GM18498 (cell line): ENCODE measurements around the gene IL32.
"Not testable (repeated sequence)": the region's sequence is repeated elsewhere in the genome, so short reads cannot be mapped to it uniquely, and the experiment has no call there.

Experiments
- ATAC-seq: cut with Tn5 transposase; IDR thresholded peaks from one replicate; pipeline ENCODE4 v1.9.1; 2021; ENCODE audit warnings: mild to moderate bottlenecking, moderate library complexity; ENCODE audit not compliant: unreplicated experiment

IL32 gene

DNA sequence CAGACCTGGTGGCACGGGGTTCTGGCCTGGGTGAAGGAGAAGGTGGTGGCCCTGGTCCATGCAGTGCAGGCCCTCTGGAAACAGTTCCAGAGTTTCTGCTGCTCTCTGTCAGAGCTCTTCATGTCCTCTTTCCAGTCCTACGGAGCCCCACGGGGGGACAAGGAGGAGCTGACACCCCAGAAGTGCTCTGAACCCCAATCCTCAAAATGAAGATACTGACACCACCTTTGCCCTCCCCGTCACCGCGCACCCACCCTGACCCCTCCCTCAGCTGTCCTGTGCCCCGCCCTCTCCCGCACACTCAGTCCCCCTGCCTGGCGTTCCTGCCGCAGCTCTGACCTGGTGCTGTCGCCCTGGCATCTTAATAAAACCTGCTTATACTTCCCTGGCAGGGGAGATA, 3.7 kb downstream of the IL32 start:
- not testable (repeated sequence) for ATAC-seq

DNA sequence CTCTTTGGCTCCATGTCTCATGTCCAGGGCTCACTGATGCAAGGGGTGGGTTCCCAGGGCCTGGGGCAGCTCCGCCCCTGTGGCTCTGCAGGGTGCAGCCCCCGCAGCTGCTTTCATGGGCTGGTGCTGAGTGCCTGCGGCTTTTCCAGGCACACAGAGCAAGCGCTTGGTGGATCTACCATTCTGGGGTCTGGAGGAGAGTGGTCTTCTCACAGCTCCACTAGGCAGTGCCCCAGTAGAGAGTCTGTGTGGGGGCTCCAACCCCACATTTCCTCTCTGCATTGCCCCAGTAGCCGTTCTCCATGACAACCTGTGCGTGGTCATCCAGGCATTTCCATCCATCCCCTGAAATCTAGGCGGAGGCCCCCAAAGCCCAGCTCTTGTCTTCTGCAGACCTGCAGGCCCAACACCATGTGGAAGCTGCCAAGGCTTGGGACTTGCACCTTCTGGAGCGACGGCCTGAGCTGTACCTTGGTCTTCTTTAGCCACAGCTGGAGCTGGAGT, 5.2 kb downstream of the IL32 start:
- ATAC-seq = no peak

DNA sequence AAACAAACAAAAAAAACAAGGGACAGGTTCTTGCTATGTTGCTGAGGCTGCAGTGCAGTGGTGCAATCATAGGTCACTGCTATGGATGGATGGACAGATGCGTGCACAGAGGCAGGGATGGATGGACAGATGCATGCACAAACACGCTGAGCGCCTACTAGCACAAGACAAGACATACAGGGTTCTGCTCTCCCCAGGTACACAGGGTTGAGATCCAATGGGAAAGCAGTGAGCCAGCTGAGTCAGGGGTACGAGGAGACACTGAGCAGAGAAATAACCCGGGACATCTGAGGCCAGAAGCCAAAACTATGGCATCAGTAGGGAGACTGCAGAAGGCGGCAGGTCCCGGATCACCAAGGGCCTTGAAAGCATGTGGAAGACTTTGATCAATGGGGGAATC, 6.2 kb downstream of the IL32 start:
- ATAC-seq = no peak

DNA sequence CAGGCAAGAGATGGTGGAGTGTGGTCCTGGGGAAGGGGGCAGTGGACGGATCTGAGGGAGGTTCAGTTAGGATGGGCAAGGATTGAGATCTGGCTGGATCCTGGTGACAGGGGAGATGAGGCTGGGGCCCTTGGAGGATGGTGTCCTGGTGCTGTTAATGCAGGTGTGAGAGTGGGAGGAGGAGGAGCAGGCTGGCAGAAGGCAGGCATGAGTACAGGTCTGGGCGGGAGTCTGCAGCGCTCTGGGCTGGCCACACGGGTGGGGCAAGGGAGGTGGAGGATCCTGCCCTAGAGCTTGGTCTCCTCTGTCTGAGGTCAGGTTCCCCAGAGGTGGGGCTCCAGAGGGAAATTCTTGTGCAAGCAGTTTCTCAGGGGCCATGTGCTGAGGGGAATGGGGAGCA, 6.7 kb downstream of the IL32 start:
- not testable (repeated sequence) for ATAC-seq

DNA sequence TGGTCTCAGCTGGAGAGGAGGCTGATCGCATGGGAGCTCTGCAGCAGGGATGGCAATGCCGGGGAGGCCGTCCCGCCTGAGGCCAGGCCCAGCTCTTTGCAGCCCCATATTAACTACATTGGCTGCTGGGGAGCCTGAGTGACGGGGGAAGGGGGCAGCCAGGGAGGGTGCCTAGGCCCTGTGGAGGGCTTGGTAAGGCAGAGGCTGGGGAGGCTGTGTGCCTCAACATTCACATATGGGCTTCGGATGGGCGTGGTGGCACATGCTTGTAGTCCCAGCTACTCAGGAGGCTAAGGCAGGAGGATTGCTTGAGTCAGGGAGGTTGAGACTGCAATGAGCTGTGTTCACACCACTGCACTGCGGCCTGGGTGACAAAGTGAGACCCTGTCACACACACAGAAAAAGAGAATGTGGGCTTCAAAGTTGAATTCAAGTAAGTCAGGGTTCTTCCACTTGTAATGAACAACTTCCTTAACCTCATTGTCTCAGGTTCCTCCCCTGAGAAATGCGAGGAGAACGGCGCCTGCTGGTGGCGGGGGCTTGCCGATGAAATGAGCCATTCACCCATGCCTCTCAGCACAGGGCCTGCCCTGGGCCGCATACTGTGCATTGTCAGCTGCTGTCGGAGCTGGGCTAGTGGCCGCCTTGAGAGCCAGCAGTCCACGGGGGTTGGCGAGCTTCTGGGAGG, 7.3 kb downstream of the IL32 start:
- ATAC-seq = not testable (repeated sequence)

DNA sequence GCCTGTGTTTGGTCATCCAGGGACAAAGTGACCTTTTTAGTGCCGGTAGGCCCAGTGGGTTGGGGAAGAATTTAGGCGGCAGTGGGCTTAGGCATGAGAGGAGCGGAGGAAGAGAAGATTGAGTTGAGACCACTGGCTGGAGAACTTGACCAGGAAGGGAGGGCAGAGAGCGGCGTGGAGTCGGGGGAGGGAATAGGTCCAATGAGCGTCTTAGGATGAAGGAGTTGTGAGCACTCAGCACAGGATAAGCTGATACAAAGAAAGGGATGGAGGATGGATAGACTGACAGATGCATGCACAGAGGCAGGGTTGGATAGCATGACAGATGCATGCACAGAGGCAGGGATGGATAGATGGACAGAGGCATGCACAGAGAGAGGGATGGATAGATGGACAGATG, 8.0 kb downstream of the IL32 start:
- ATAC-seq = no peak

DNA sequence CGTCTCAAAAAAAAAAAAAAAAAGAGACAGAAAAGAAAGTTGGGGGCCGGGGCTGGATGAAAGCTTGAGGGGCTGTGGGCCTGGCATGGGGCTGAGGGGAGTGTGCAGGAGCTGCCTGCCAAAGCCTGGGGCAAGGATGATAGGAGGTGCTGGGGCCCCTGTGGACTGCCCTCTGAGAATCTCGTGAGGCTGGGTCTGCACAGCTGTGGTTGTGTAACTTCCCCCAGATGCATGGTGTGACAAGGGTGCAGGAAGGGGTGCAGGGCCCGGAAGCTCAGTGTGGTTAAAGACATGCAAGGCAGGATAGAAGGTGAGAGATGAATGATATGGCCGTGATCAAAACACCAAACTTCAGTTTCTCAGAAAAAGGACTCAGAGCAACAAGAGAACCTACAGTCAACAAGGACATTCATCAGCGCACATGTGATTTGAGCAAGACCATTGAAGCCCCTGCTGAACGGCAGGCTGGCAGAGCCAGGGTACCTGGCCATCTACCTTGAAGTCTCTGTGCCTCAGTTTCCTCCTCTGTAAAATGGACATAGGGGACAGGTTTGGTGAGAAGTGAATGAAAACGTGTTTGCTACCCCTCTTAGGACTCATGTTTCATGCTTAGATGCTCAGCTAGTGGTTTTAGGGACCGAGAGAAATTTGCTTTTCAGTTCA, 9.6 kb downstream of the IL32 start:
- ATAC-seq = peak; percentile 84

DNA sequence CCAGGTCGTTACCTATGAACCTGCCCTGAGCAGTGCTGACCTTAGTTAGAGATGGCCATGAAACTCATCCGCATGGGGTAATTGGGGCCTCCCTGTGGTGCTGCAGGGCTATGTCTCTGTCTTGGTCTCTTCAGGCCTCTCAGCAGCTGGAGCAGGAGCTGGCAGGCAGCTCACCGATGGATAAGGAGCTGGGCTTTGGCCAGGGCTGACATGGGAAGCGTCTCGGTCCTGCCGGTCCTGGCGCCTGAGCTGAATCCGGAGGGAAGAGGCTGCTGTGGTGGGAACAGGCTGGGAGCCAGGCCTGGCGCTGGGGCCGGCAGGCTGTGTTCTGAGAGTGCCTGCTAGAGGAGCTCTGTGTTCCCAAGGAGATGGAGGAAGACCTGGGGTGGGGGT, 10.1 kb downstream of the IL32 start:
- ATAC-seq = peak; percentile 4

DNA sequence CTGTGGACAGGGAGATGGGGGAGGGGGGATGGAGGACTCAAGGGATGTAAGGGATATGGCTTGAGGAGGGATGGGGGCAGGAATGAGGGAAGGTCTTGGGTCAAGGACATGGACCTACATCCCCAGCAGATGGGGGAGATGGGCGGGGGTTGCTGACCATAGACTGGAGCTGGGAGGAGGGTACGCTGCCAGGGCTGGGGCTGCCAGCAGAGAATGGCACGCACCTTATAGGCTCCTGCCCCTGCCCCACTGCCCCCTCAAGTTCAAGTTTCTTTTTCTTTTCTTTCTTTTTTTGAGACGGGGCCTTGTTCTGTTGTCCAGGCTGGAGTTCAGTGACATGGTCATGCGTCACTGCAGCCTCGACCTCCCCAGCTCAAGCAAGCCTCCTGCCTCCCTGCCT, 10.5 kb downstream of the IL32 start:
- not testable (repeated sequence) for ATAC-seq

DNA sequence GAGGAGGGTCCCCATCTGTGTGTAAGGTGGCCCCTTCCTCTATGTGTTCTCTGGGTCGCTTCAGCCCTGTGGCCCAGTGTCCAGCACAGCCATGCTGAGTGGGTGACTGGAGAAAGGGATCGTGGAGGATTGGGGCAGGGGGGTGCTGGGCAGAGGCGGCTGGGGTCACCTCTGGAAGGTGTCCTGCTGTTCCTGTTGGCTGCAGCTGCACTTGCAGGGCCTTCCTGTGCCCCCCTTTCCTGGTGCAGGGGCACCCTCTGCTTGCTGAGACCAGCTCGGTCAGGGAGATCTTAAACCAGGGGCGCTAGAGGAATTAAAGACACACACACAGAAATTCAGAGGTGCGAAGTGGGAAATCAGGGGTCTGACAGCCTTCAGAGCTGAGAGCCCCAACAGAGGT, 11.1 kb downstream of the IL32 start:
- ATAC-seq = no peak

DNA sequence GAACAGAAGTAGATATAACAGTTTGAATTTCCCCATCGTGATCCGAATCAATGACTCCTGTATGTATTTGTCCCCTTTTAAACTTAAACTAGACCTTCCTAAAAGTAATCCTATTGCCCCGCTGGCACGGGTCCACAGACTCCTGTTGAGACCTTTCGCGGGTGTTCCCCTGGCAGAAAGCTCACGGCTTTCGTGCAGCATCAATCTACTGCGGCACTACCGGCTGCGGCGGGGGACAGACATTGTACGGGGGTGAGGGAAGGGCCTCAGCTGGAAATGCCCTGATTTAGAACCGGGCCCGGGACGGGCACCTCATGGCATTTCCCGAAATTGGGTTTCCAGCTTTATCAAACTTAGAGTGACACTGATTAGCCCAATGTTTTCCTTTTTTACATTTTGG, 14.6 kb downstream of the IL32 start:
- ATAC-seq = no peak

DNA sequence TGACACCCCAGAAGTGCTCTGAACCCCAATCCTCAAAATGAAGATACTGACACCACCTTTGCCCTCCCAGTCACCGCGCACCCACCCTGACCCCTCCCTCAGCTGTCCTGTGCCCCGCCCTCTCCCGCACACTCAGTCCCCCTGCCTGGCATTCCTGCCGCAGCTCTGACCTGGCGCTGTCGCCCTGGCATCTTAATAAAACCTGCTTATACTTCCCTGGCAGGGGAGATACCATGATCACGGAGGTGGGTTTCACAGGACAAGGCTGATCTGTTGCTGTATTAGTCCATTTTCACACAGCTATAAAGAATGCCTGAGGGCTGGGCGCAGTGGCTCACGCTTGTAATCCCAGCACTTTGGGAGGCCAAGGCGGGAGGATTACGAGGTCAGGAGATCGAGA, 16.5 kb downstream of the IL32 start:
- not testable (repeated sequence) for ATAC-seq

DNA sequence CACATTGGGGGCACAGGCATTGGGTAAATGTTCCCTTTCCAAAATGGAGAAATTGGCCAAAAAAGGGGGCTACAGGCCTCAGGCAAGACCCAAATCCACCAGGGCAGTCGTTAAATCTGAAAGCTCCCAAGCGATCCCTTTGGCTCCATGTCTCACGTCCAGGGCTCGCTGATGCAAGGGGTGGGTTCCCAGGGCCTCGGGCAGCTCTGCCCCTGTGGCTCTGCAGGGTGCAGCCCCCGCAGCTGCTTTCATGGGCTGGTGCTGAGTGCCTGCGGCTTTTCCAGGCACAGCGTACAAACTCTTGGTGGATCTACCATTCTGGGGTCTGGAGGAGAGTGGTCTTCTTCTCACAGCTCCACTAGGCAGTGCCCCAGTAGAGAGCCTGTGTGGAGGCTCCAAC, 18.0 kb downstream of the IL32 start:
- not testable (repeated sequence) for ATAC-seq

DNA sequence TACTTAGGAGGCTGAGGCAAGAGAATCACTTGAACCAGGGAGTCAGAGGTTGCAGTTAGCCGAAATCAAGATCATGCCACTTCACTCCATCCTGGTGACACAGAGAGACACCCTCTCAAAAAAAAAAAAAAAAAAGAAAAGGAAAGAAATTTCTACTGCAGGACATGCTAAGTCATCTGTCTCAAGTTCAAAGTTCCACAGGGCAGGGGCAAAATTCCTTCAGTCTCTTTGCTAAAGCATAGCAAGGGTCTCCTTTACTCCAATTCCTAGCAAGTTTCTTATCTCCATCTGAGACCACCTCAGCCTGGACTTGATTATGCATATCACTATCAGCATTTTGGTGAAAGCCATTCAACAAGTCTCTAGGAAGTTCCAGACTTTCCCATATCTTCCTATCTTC, 19.1 kb downstream of the IL32 start:
- no peak for ATAC-seq

DNA sequence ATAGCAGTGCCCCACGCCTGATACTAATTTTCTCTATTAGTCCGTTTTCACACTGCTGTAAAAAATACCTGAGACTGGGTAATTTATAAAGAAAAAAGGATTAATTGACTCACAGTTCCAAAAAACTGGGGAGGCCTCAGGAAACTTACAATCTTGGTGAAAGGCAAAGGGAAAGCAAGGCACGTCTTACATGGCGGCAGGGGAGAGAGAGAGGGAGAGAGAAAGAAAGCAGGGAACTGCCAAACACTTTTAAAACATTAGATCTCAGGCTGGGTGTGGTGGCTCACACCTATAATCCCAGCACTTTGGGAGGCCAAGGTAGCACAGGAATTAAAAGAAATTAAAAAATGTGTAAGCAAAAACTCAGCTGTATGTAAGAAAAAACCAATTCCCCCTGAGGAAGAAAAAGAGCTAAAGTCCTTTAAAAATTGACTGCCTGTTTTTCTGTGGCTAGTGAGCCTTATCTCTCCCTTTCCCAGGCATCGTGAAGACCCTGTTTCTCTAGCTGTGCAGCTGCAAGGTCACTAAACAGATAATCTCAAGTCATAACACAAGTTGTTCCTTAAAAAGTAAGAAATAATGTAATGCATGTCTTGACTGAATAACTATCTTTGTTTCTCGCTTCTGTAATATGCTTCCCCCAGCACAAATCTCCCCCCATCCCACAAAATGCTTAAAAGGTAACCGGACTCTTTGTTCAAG, 19.7 kb downstream of the IL32 start:
- no peak for ATAC-seq

DNA sequence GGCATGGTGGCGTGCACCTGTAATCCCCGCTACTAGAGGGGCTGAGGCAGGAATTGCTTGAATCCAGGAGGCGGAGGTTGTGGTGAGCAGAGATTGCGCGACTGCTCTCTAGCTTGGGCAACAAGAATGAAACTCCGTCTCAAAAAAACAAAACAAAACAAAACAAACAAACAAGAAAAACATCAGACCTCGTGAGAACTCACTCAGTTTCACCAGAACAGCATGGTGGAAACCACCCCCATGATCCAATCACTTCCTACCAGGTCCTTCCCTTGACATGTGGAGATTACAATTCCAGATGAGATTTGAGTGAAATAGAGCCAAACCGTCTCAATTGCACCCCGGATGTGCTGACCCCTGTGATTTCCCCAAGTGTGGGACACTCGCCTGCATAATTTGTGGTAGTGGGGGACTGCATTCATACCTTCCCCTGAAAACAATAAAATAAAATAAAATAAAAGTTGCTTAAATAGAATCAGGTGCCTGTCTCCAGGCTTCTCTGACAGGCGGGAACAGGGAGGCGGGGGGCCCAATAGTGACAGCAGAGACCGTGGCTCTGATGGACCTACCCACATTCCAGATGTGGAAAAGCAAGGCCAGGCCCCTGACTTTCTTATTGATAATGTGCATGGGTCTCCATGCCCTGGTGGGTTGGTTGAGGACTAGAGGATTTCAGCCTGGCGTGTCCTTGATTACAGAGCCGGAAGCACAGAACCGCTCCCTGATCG, 20.6 kb downstream of the IL32 start:
- ATAC-seq = no peak

DNA sequence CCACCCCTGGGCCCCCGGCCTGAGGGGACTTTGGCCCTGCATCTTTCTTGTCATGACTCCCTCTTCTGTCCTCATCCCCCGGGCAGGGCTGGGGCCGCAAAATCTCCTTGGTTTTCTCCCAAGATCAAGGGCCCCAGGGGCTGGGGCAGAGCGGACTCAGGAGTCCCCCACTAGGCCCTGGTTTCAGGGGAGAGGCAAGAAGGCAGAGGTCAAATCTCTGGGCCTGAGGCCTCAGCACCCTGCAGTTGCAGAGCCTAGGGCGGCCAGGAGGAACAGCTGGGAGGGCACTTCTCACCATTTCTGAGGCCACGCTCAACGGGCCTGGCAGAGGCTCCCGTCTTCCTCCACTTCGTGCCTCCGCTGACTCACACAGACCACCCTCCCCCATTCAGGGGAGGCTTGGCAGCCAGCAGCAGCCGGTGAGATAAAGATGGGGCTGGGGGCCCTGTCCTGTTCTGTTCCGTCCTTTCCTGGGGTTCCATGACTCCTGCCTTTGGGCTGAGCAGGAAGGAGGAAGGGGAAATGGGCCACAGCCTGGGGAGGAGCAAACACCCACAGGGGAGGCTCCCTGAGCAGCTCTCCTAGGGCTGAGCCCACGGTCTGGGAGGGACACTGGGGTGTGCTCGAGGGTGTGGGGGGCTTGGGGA, 21.3 kb downstream of the IL32 start:
- no peak for ATAC-seq

DNA sequence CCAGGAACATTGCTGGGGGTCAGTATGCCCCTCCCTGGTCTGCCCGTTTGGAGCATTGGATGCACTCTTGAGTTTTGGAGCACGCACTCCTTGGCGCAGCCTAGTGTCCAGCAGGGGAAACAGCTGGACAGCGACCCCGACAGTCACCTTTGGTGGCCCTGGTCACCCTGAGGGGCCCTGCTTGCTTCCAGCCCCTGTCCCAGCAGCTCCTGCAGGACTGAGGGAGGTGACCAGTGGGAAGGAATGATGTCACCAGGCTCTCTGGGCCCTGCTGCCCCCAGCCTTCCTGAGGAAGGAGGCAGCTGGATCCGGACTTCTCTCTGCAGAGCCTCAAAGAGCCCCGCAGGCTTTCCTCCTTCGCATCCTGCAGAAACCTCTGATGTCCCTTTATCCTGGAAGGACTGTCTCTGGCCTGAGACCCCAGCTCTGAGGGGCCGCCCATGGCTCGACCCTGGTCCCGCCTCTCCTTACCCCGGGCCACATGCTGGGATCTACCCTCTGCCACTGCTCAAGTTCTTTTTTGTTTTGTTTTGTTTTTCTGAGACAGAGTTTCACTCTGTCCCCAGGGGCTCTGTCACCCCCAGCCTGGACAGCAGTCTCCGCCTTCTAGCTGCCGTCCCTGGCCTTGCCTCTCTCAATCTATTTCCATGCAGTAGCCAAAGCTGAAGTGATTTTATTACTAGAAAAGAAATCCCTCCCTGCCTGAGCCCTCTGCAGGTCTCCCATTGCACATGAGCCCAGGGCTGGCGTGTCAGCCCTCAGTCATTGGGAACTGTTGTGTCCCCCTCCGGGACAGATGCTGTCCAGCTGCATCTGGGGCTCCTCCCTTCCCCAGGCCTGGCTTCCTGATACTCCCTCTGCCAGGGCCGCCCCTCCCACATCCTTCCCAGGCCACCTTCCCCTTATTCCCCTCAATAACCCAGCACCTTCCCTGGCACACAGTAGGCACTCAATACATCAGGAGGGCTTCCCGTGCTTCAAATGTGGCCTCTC, 22.1 kb downstream of the IL32 start:
- ATAC-seq = no peak

DNA sequence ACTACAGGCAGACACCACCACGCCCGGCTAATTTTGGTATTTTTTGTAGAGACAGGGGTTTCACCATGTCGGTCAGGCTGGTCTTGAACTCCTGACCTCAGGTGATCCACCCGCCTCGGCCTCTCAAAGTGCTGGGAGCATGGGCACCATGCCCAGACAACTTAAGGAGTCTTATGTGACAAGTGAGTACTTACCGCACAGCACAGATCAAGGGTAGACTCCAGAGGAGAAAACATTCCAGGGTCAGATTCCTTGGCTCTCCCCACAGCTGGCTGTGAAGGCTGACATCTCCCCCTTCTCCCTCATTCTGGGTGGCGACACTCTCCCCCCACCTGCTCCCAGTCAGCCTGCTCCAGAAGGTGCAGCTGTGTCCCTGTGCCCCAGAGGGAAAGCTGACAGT, 23.0 kb downstream of the IL32 start:
- no peak for ATAC-seq
